Loucy (cell line): Measurements from ENCODE around the gene ARHGEF16.

Experiments used
- EZH2phosphoT487 ChIP-seq: fragments of 200-600 bp; IDR thresholded peaks from 2 replicates; pipeline ENCODE4 v1.6.1; 2018; ENCODE audit warnings: antibody characterized with exemption, mild to moderate bottlenecking, moderate library complexity, borderline replicate concordance
- TF ChIP-seq, protein P1 (sequence below): fragments of 200-600 bp; sonication (generic); conservative IDR thresholded peaks from 2 replicates; pipeline ENCODE4 v1.5.1; 2014; ENCODE audit warnings: mild to moderate bottlenecking, antibody characterized with exemption, low read length

DNA sequence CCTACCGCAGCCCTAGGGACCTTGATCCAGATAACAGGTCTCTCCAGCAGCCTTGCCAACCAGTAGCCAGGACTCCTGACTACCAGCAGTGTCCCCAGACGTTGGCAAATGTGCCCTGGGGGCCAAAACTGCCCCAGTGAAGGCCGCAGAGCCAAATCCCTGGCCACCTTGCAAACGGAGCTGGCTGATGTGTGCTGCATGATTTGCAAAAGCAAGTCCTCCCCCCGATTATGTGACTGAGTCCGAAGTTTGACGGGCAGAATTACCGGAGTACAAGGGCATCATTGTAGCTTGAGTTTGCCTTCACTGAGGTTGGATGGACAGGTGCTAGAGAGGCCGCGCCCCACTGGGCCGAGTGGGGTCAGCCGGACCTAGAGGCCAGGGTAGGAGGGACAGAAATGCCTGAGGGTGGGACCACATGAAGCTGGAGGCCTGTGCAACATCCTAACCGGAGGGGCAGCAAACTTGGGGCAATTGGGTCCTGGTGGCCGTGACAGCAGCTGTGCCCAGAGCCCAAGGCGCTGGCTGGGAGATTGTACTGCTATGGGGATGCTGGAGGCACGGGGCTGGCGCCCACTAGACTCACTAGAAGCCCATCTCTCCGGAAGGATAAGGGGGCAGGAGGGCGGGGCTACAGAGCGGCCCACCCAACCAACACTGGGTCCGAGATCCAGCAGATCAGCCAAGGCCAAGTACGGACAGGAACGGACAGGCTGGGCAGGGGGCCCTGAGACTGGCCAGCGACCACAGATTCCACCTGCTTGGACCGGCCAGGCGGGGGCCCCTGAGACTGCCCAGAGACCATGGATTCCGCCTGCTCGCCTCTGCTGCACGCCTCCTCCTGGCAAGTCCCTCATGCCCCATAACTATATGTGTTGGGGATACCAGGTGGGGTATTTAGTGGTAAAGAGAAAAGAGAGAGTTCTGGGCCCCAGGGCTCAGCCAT lies 2.8 kb downstream of the ARHGEF16 start:
- TF ChIP-seq, protein P1, sequence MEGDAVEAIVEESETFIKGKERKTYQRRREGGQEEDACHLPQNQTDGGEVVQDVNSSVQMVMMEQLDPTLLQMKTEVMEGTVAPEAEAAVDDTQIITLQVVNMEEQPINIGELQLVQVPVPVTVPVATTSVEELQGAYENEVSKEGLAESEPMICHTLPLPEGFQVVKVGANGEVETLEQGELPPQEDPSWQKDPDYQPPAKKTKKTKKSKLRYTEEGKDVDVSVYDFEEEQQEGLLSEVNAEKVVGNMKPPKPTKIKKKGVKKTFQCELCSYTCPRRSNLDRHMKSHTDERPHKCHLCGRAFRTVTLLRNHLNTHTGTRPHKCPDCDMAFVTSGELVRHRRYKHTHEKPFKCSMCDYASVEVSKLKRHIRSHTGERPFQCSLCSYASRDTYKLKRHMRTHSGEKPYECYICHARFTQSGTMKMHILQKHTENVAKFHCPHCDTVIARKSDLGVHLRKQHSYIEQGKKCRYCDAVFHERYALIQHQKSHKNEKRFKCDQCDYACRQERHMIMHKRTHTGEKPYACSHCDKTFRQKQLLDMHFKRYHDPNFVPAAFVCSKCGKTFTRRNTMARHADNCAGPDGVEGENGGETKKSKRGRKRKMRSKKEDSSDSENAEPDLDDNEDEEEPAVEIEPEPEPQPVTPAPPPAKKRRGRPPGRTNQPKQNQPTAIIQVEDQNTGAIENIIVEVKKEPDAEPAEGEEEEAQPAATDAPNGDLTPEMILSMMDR, result no peak
- TF ChIP-seq EZH2phosphoT487, result no peak
